Ectodermal cell (in vitro differentiated cells): ENCODE data around the gene STX16.

Experiments
- H3K27ac ChIP-seq: 2 replicates; pipeline ENCODE4 v1.7.0; 2013; ENCODE audit warnings: mild to moderate bottlenecking, low read depth, low read length; ENCODE audit not compliant: insufficient read depth, poor library complexity, severe bottlenecking
- H3K27me3 ChIP-seq: 2 replicates; pipeline ENCODE4 v1.7.0; 2013; ENCODE audit warnings: mild to moderate bottlenecking, low read length; ENCODE audit not compliant: insufficient read depth, control insufficient read depth, poor library complexity, severe bottlenecking
- H3K36me3 ChIP-seq: one replicate; pipeline ENCODE4 v1.7.0; 2013; ENCODE audit warnings: low read length; ENCODE audit not compliant: control insufficient read depth, insufficient read depth
- H3K4me1 ChIP-seq: one replicate; pipeline ENCODE4 v1.7.0; 2013; ENCODE audit warnings: low read length; ENCODE audit not compliant: control insufficient read depth, insufficient read depth
- H3K4me3 ChIP-seq: 2 replicates; pipeline ENCODE4 v1.7.0; 2013; ENCODE audit warnings: low read depth, low read length, control low read depth; ENCODE audit not compliant: insufficient read depth
- H3K9me3 ChIP-seq: 2 replicates; pipeline ENCODE4 v1.7.0; 2013; ENCODE audit warnings: mild to moderate bottlenecking, low read length, moderate library complexity; ENCODE audit not compliant: control insufficient read depth
- WGBS, 2 experiments: methylation state at CpG; one replicate each; pipeline ENCODE4 v1.1.7; 2013; ENCODE audit warnings: missing lambda C conversion rate in 2 of 2; 5-methylcytosine and 5-hydroxymethylcytosine counted together

STX16 gene

DNA sequence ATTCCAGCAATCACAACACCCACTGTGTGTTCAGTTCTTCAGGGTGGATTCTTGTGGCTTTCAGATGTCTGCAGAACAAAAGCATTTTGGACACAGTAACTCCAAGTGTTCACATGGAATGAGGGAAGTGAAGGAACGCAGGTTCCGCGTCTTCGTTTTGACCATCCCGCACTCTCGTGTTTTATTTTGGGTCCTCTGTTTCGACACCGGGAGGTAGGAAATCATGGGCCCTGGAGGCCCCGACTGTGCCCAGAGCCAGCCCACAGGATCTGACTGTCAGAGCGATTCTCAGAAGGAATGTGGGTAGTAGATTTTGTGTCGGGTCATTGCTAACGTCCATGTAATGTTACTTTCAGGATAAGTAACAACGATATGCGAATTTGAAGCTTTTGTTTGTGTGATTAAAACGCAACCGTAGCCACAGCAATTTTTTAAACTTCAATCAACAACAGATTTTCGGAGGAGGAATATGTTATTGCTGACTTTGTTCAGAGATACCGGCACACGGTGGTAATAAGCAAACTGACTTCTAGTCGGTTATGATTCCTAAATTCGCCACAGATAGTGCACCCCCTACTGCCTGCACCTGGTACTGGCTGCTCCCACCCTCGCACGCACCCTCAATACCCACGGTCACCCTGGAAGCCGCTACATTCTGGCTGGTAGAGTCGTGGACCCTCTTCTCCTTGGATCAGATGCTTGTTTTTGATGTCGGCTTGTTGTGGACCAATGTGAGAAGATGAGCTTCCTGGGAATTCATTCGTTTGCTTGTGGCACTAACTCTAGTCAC lies 52.0 kb downstream of the STX16 start:
- peaks cover 18% of the 10 kb centered on the region for H3K36me3 ChIP-seq
- 90 to 92% methylated on average over 28 of the region's 28 CpGs for WGBS, 2 experiments

DNA sequence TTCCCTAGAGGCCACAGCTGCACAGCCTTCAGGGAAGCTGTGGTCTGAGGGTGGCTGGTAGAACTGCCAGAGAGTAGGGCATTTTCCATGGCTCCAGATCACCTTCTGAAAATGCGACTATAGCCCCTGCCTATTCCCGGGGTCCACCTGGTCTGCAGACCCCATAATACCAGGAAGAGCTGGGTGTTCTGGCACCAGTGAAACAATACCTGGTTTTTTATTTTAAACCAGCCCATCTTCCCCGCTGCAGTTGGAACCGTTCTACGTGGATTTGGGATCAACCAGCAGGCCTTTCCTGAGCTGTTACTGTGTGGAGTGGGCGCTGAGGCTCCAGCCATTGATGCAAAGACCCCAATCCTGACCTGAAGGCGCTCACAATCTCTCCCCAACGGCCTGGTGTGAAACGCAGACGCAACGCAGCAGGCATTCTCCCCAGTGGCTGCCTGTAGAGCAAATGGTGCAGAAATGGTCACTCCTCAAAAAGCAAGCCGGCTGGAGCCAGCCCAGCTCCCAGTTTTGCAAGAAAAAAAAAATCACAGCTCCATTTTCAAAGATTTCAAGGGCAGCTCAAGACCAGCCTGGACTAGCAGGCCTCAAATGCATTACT lies 52.8 kb downstream of the STX16 start:
- peaks cover 18% of the 10 kb centered on the region for H3K36me3 ChIP-seq
- WGBS, 2 experiments: 95 to 96% methylated on average over 12 of the region's 12 CpGs
- H3K9me3 ChIP-seq: no peaks in the 10 kb centered on the region
- no peaks in the 10 kb centered on the region for H3K27me3 ChIP-seq
- H3K4me1 ChIP-seq: no peaks in the 10 kb centered on the region
- H3K4me3 ChIP-seq: no peak overlapping the region
- H3K27ac ChIP-seq: no peak overlapping the region

More for the DNA sequence above, 52.0 kb downstream of the STX16 start:
- Histone ChIP-seq H3K4me3 (no peak overlapping the region), H3K27ac (no peak overlapping the region), H3K27me3 (no peaks in the 10 kb centered on the region), H3K9me3 (no peaks in the 10 kb centered on the region), H3K4me1 (no peaks in the 10 kb centered on the region)

DNA sequence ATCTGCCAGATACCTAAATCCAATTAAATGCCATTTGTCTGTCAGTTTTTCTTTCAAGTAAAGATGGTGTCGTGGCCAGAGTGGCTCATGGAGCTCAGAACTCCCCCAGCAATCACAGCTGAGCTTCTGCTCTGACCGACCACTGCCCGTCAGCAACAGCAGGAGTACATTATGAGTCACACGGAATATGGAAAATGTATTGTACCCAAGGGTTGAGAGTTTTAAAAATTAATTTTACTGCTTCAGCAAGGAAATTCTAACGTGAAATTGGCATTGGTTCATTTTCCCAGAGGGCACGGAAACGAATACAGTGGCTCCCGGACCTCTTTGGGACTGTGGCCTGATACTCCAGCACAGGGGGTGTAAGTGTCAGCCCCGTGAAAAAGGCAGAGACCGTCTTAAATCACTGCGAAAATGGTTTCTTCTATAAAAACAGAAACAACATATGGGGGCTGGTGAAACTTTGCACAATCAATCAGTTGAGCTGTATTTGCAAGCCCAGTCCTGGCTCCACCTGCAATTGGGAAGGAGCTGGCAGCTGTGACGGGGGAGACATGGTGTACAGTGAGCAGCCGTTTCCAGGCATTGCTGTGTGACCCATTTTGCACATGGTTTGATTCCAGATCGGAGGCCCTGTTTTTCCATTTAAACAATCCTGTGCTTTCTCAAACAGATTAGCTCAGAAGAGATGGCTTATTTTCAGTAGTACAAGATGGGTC lies 54.3 kb downstream of the STX16 start:
- Histone ChIP-seq H3K27me3 (no peaks in the 10 kb centered on the region), H3K9me3 (no peaks in the 10 kb centered on the region), H3K36me3 (peaks cover 18% of the 10 kb centered on the region), H3K4me3 (no peak overlapping the region), H3K27ac (no peak overlapping the region), H3K4me1 (no peaks in the 10 kb centered on the region)
- 96 to 97% methylated on average over 14 of the region's 14 CpGs for WGBS, 2 experiments

DNA sequence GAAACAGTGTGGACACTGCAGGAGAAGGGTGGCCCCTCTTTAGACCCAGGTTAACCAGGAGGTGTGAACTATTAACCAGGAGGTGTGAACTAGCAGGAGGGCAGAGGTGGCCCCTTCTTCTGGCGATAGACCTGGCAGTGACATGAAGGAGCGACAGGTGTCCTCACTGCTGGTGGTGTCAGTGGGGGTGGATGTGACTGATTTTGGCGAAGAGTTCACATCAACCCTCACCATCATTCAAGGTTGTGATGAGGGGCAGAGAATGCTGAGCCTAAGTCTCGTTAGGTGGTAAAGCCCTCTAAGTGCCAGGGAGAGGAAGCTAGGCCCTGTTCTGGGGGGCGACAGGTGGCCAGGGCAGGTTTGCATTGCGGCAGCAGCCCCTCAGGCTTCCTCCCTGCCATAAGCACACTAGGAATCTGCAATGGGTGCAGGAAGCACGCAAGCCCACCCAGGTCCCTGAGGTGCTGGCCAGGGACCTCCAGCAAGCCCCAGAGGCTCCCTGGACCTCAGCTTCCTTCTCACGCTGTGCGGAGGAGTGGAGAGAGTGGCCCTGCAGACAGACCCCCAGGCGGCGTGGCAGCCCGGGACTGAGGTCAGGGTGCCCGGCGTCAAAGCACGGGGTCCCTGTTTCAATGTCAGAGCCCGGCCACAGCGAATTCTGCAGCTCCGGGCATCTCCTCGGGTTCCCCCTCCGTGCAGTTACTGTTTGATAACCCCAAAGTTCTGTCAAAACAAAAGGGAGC lies 55.2 kb downstream of the STX16 start:
- H3K9me3 ChIP-seq: no peaks in the 10 kb centered on the region
- H3K27ac ChIP-seq: no peak overlapping the region
- peaks cover 18% of the 10 kb centered on the region for H3K36me3 ChIP-seq
- H3K4me1 ChIP-seq: peaks cover 3% of the 10 kb centered on the region
- no peaks in the 10 kb centered on the region for H3K27me3 ChIP-seq
- 90 to 92% methylated on average over 18 to 20 of the region's 20 CpGs for WGBS, 2 experiments
- H3K4me3 ChIP-seq: no peak overlapping the region

DNA sequence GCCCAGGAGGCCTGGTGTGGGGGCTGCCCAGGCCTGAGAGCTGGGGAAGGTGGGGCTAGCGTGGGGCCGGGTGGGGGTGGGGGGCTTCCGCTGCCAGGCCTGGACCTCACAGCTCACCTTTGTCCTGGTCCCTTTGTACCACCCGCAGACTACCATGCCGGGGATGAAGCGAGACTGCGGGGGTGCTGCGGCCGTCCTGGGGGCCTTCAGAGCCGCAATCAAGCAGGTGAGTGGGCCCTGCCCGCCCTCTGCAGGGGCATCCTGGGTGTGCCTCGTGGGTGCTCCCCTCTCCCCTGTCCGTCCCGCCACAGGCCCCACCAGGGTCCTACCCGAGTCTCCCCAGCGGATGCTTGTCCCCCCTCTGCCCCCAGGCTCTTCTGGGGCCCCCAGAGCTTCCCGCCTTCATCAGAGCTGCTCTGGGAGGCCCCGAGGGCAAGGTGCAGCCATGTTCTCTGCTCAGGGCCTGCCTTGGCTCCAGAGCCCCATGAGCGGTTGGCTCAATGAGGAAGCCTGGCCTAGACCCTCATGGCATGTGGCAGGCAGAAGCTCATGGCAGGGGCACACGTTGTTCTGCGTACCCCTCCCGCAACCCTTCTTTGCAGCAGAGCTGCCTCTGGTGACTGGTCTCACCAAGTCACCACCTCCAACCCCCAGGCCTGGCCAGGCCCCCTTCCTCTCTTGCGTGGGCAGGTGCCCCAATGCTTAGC lies 56.0 kb downstream of the STX16 start:
- Histone ChIP-seq H3K4me1 (peaks cover 3% of the 10 kb centered on the region), H3K9me3 (no peaks in the 10 kb centered on the region), H3K36me3 (peaks cover 18% of the 10 kb centered on the region), H3K27me3 (no peaks in the 10 kb centered on the region), H3K4me3 (no peak overlapping the region), H3K27ac (no peak overlapping the region)
- 95% methylated on average over 23 of the region's 23 CpGs for WGBS, 2 experiments

DNA sequence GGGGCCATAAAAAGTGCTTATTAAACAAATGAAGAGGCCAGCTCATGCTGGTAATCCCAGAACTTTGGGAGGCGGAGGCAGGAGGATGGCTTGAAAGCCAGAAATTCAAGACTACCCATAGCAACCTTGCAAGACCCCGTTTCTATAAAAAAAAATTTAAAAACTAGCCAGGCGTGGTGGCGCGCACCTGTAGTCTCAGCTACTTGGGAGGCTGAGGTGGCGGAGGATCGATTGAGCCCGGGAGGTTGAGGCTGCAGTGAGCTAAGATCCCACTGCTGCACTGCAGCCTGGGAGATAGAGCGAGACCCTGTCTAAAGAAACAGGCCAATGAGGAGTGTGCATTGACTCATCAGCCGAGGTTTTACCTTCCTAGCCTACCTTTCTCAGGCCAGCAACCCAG lies 56.7 kb downstream of the STX16 start:
- Histone ChIP-seq H3K36me3 (peaks cover 15% of the 10 kb centered on the region), H3K9me3 (no peaks in the 10 kb centered on the region), H3K4me1 (peaks cover 3% of the 10 kb centered on the region), H3K27me3 (no peaks in the 10 kb centered on the region), H3K27ac (no peak overlapping the region), H3K4me3 (no peak overlapping the region)
- 96 to 97% methylated on average over 10 of the region's 10 CpGs for WGBS, 2 experiments

DNA sequence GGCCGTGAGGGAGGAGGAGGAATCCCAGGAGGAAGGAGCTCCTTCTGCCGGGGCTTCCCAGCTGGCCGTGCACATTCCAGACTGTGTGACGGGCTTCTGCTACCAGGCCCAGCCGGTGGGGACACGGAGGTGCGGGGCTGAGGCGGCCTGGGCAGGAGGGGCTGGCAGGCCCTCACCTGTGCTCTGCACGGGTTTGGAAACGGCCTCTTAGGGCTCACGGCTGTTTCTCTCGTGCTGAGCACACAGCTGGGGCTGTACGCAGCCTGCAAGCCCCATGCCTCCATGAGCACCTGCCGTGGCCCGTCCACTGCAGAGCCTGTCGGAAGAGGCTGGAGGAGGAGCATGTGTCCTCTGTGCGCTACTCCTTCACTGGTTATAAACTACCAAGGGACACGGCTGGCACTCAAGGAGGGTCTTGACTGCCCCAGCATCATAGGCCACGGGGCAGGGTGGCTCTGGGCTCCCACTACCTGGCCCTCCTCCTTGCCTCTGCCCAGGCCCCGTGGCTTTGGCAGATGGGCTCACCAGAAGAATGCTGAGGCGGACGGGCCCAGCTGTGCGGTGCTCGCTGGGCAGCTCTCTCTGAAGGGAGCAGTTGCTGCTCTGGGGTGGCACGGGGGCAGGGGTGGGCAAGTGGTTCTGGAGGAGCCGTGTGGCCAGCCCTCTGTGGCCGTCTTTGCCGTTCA lies 57.3 kb downstream of the STX16 start:
- Histone ChIP-seq H3K36me3 (peaks cover 8% of the 10 kb centered on the region), H3K27ac (no peak overlapping the region), H3K9me3 (no peaks in the 10 kb centered on the region), H3K4me3 (no peak overlapping the region), H3K27me3 (no peaks in the 10 kb centered on the region), H3K4me1 (peaks cover 3% of the 10 kb centered on the region)
- WGBS, 2 experiments: 93 to 94% methylated on average over 28 of the region's 28 CpGs

DNA sequence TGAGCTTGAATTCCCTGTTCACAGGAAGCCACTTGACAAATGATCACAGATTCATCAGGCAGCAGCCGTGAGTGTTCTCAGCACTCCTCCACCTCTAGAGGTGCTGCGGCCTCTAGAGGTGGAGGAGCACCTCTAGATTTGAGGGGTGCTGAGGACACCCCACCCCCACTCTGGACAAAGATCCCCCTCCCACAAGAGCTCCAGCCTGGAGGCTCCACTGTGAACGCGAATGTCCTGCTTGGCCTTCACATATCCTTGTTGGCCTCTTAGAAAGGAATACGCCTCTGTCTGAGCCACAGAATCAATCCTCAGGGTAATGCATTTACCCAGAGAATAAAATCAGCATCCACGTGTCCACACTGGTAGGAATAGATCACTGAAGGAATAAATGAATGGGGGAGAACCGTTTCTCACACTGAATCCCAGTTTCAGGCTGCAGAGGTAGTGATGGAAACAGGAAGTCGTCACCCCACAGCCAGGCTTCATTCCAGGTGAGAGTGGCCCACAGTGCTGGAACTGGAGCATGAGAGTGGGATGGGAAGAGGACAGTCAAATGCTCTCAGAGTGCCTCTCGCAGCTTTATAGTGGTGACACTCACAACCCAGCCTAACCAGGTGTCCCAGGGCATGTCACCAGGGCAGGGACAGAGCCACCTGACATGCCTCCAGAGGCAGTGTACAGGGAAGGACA lies 58.1 kb downstream of the STX16 start:
- Histone ChIP-seq H3K27me3 (no peaks in the 10 kb centered on the region), H3K4me1 (peaks cover 3% of the 10 kb centered on the region), H3K36me3 (peaks cover under 1% of the 10 kb centered on the region), H3K9me3 (no peaks in the 10 kb centered on the region), H3K4me3 (no peak overlapping the region), H3K27ac (no peak overlapping the region)
- 85 to 92% methylated on average over 9 of the region's 9 CpGs for WGBS, 2 experiments

DNA sequence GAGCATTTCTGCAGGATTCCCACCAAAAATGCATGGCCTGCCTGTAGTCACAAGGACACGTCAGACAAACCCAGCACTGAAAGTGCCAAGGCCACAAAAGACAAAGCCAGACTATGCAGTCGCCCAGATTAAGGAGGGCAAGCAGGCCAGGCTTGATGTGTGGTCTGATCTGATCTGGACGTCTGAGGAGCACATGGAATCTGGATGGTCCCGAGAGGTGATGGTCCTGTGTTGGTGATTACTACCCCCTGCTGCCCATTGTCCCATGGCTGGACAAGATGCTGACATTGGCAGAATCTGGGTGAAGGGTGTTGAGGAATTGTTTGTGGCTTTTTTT lies 58.6 kb downstream of the STX16 start:
- Histone ChIP-seq H3K27me3 (no peaks in the 10 kb centered on the region), H3K36me3 (no peaks in the 10 kb centered on the region), H3K4me3 (no peak overlapping the region), H3K9me3 (no peaks in the 10 kb centered on the region), H3K27ac (no peak overlapping the region), H3K4me1 (peaks cover 3% of the 10 kb centered on the region)
- WGBS, 2 experiments: 90 to 93% methylated on average over 4 of the region's 4 CpGs
